ENCODE measurements around the gene SLC35E1.

SLC35E1 gene

GRCh38 chr19:16582486-16583261 is 10.5 kb upstream of the SLC35E1 start:
- DNase-seq = no peak

GRCh38 chr19:16581971-16582343 is 9.7 kb upstream of the SLC35E1 start:
- no peak for DNase-seq

DNA sequence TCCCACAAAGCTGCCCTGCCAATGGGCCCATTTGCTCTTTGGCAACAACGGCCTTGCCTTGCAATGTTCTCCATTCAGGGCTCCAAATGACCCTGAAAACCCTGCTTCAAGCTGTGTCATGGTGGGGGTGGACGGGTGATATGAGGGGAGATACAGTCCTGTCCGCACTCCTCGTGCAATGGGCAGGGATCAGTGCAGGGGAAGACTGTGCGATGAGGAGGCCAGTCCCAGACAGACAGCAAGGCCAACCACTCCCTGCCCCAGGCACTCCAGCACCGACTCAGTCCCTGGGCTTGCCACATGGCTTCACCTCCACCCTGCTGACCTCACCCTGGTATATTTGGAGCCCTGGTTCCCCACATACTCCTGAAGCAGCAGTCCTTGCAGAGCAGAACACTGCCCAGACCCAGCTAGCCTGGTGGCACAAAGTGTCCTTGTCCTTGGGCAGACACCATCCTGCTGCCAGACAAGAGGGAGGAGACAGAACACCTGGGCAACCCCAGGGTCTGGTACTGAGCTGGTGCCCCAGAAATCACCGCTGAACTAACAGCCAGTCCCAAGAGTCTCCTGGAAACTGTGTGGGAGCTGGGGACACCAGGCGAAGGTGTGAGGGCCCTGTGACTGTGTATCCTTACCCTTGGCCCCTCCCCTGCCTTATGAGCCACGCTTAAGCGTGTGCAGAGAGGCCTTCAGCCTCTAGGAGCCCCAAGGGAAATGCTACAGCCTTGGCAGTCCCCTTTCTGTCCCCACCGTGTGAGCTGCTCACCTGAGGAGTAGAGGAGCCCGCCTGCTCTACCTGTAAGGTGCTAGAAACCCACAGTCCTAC is 9.1 kb upstream of the SLC35E1 start:
- DNase-seq = no peak

DNA sequence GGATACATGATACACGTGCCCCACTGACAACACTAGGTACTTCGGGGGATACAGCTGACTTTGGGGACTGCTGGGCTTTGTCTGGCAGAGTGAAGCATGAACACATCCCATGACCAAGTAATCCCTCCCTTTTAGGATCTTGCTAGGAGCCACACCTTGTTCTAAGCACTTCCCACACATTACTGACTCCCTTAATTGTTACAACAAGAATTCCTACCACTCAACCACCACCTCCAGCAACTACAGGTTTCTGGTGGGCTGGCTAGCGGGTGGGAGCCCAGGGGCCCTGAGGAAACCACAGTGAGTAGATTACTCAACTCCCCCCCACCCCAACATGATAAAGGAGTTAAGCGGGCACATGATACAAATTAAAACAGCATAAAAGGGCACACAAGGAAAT is 7.2 kb upstream of the SLC35E1 start:
- peak in 11 of 56 donors; percentile 5 to 53 (median 32) for DNase-seq

- no peak for DNase-seq
These were observed 5.3 kb upstream of the SLC35E1 start for GRCh38 chr19:16577531-16577985.

DNA sequence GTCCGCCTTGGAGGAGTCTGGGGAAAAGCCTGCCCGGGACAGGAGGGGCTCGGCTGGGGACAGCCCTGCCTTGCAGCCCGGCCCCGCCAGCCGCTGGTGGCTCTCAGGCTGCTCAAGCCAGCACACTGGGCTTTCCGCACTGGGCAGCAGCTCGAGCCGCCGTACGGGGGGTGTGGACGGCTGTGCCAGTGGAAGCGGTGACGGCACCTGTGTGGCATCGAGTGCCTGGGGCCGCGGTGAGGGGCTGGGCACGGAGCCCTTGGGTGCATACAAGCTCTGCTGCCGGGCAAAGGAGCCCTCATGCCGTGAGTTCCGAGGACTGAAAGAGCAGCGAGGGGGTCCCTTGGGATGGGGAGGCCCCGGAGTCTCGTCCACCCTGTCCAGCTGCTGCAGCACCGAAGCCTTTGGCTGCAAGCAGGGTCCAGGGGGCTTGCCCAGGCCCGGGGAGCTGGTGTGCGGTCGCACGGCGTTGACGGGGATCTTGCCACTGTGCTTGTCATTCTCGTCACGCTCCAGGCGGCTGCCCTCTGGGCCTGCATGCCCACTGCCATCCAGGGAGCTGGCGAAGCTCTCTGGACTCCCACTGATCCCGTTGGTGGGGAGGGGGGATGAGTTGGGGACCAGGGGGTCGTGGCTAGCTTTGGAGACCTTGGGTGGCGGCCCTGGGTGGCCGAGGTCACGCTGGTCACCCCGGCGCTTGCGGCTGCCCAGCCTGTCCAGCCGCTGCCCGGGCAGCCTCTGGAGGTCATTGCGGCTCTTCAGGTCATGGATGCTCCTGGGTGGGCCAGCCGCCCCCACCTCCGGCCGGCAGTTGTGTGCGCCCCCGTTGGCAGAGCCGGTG is 4.7 kb upstream of the SLC35E1 start:
- no peak for DNase-seq

GRCh38 chr19:16575861-16576689 is 3.9 kb upstream of the SLC35E1 start:
- no peak for DNase-seq

- no peak for DNase-seq
These were observed 3.1 kb upstream of the SLC35E1 start for GRCh38 chr19:16575282-16575681.

GRCh38 chr19:16573925-16574324 is 1.7 kb upstream of the SLC35E1 start:
- DNase-seq = no peak

DNA sequence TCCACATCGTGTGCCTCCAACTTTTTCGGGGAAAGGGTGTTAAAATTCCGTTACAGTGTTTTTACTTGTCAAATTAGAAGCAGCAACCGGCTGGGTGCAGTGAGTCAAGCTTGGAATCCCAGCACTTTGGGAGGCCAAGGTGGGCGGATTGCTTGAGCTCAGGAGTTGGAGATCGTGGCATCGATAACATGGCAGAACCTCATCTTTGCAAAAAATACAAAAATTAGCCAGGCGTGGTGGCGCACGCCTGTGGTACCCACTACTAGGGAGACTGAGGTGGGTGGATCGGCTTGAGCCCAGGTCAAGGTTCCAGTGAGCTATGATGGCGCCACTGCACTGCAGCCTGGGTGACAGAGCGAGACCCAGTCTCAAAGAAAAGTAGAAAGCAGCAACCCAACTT is 1.1 kb upstream of the SLC35E1 start:
- peak in 5 of 56 donors; percentile 9 to 44 (median 30) for DNase-seq

- DNase-seq = peak in 3 of 56 donors; percentile 51 to 57 (median 51)
These were observed 338 bp downstream of the SLC35E1 start for GRCh38 chr19:16571822-16572331.

DNA sequence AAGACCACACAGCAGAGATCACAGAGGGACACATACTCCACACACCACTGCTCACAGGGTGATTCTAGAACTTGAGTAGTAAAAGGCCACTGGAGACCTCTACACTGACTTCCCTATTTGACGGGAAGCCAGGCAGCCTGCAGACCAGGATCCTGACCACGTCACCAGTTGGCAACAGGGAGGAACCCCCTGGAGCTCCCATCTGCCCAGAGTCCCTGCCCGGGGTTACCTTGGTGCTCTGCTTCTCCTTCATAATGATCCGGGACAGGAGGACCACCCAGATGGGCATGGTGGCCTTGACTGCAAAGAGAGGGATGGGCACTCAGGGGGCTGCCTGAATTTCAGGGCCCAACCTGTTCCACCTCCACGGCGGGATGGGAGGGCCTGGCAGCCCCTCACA is 932 bp downstream of the SLC35E1 start:
- no peak for DNase-seq

DNA sequence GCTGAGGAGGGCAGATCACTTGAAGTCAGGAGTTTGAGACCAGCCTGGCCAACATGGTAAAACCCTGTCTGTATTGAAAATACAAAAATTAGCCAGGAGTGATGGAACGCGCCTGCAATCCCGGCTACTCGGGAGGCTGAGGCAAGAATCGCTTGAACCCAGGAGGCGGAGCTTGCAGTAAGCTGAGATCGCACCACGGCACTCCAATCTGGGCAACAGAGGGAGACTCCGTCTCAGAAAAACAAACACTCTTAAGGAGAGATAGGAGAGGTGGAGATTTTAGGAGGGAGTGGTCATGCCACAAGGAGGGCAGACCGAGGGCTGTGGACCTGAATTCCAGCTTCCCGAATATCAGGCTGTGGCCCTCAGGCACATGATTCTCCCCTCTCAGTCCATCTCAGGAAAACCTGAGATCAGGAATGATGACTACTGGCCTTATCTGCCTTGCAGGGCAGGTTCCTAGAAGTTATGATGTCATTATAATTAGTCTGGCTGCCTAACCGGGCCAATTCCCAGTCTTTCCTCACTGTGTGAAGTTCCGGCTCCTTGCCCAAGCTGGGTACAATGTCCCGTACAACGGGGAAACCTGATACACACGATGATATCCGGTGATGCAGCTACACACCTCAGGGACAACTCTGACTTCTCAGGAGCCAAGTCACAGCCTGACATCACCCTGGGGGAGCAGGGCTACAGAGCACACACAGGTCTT is 2.5 kb downstream of the SLC35E1 start:
- DNase-seq = no peak

- no peak for DNase-seq
These were observed 5.5 kb downstream of the SLC35E1 start for GRCh38 chr19:16566702-16567101.

DNA sequence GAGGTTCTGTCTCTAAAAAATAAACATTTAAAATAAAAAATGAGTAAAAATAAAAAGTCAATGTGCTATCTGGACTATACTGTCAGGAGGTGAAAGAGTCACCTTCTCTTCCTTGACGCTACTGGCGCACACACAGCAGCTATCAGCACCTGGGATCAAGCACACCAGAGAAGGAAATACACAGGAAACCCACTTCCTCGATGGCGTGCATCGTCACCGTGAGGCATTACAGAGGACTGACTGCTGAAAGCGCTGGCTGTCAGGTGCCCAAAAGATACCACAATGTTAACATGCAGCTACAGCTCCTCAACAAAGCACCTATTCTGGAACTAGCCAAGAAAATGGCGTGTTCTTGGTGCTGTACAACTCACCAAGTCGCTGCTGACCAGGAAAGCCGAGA is 6.1 kb downstream of the SLC35E1 start:
- DNase-seq = peak in 1 of 56 donors; percentile 3

- no peak for DNase-seq
These were observed 7.4 kb downstream of the SLC35E1 start for GRCh38 chr19:16564842-16565241.

DNA sequence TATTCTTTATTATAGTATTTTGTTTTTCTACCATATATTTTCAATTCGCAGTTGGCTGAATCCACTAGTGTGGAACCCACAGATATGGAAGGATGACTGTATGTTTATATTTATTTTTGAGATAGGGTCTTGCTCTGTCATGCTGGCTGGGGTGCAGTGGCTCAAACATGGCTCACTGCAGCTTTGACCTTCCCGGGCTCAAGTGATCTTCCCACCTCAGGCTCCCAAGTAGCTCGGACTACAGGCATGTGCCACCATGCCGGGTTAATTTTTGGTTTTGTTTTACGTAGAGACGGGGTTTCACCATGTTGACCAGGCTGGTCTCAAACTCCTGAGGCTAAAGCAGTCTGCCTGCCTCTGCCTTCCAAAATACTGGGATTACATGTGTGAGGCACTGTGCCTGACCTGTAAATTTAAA is 9.6 kb downstream of the SLC35E1 start:
- no peak for DNase-seq

- DNase-seq = peak in 18 of 56 donors; percentile 6 to 48 (median 28)
These were observed 10.8 kb downstream of the SLC35E1 start for GRCh38 chr19:16561382-16561781.

GRCh38 chr19:16559780-16560276 is 12.4 kb downstream of the SLC35E1 start:
- DNase-seq = no peak

DNA sequence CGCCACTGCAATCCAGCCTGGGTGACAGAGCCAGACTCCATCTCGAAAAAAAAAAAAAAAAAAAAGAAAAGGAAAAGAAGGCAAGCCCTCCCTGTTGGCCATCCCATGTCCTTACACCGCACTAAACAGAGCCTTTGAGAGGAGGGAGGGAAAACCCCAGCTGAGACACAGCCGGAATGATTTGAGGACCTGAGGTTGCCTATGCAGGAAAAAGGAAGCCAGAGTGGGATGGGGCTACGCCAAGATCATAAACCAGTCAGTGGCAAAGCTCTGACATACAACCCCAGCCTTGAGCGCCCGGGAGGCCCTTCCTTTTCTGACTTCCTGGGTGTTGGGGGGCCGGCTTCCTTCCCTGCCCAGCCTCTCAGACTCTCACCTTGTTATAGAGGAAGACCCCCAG is 17.4 kb downstream of the SLC35E1 start:
- no peak for DNase-seq

Measured in nucleus accumbens (tissue), 56 donors.